Activated CD8-positive, alpha-beta T cell treated with anti-CD3 and anti-CD28 coated beads, Interleukin-2, amount 10 ng/mL, durations not matched to agents 7 days and 5 days (primary cell): Measurements from ENCODE around the gene MALT1. TPM values are rescaled to one million over a fixed set of nuclear protein-coding genes. Genes with fewer than 3 reads are reported as not detected.

ENCODE experiments used
- ATAC-seq: fragments of 150-1000 bp; cut with Tn5 transposase; one replicate; pipeline ENCODE4 v1.10.0; 2021; ENCODE audit warnings: moderate library complexity
- CTCF ChIA-PET: fragments of 350-600 bp; sonication (Branson Sonifier 250); formaldehyde crosslinking; loops from one replicate; lab custom pipeline; 2021; ENCODE audit warnings: antibody characterized with exemption; lab: Charles Lee
- POLR2A ChIA-PET: fragments of 350-600 bp; sonication (Branson Sonifier 250); formaldehyde crosslinking; loops from one replicate; lab custom pipeline; 2021; ENCODE audit warnings: antibody characterized with exemption; lab: Charles Lee
- DNase-seq: peaks from one replicate; pipeline ENCODE4 v3.0.0-alpha.2; 2020
- H3K27ac Mint-ChIP-seq: one replicate; pipeline ENCODE4 v1.8.0; 2021; ENCODE audit warnings: mild to moderate bottlenecking, mixed read lengths
- H3K27me3 Mint-ChIP-seq: one replicate; pipeline ENCODE4 v1.8.0; 2021; ENCODE audit warnings: low read depth, mixed read lengths
- H3K36me3 Mint-ChIP-seq: one replicate; pipeline ENCODE4 v1.8.0; 2021; ENCODE audit warnings: low read depth, mixed read lengths
- H3K4me1 Mint-ChIP-seq: one replicate; pipeline ENCODE4 v1.8.0; 2021; ENCODE audit warnings: low read depth, mixed read lengths
- H3K4me3 Mint-ChIP-seq: one replicate; pipeline ENCODE4 v1.8.0; 2021; ENCODE audit warnings: mild to moderate bottlenecking, mixed read lengths
- H3K9me3 Mint-ChIP-seq: one replicate; pipeline ENCODE4 v1.8.0; 2022; ENCODE audit warnings: mixed read lengths; ENCODE audit not compliant: insufficient read depth
- total RNA-seq, 2 experiments: library from RNA; stranded (reverse); gene quantifications; one replicate each; pipeline ENCODE4 v1.2.3, GENCODE V29; 2021

MALT1 gene
- total RNA-seq, 2 experiments from 2014 or later = 52.7 to 57.1 TPM

DNA sequence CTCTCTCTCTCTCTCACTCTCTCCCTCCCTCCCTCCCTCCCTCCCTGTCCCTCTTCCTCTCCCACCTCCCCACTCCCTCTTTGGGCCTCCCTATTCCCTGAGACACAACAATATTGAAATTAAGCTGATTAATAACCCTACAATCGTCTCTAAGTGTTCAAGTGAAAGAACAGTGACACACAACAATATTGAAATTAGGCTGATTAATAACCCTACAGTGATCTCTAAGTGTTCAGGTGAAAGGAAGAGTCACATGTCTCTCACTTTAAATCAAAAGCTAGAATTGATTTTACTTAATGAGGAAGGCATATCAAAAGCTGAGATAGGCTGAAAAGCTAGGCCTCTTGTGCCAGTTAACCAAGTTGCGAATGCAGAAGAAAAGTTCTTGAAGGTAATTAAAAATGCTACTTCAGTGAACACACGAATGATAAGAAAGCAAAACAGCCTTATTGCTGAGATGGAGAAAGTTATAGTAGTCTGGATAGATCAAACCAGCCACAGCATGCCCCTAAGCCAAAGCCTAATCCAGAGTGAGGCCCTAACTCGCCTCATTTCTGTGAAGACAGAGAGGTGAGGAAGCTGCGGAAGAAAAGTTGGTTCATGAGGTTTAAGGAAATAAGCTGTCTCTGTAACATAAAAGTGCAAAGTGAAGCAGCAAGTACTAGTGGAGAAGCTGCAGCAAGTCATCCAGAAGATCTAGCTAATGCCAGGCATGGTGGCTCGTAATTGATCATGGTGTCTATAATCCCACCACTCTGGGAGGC, 21.3 kb downstream of the MALT1 start:
- ChIA-PET POLR2A (interaction anchor here (0.9 to 2.2 kb wide), 2 partner anchors 21 to 56 kb away, joined by 3 to 11 read pairs; partner anchors contain the start of gene MALT1), CTCF (interaction anchor here (1.1 to 2.0 kb wide), 7 partner anchors 17 to 163 kb away, joined by 3 to 13 read pairs (median 7); partner anchors contain the start of gene MALT1)
- no peaks in the 10 kb centered on the region for H3K27me3 Mint-ChIP-seq
- ATAC-seq (peak; percentile 31), DNase-seq (peak; percentile 56)
- H3K36me3 Mint-ChIP-seq = peaks cover 69% of the 10 kb centered on the region
- H3K4me3 Mint-ChIP-seq = peak overlapping the region; percentile 33
- H3K4me1 Mint-ChIP-seq = peaks cover 87% of the 10 kb centered on the region
- H3K9me3 Mint-ChIP-seq = peaks cover 4% of the 10 kb centered on the region
- peak overlapping the region; percentile 77 for H3K27ac Mint-ChIP-seq

DNA sequence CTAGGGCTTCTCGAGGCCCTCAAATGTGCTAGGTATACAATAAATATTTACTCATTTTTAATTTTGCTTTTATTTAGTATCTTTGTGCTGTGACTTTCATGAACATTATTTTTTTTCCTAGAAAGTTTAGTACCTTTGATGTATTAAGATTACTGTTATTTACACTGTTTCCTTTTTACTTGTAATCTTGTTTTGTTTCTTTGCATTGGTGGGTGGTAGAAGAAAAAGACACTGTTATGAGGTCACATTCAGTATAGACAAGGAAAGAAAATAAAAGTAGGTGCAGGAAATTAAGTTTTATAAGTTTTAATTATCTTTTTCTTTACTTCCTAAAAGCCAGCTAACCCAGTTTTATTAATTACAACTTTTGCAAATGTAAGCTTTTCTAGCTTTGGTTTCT, 23.0 kb downstream of the MALT1 start:
- CTCF ChIA-PET = interaction anchor here (1.0 kb wide), 1 partner anchor 70 kb away, joined by 4 read pairs; no protein-coding TSS in a partner anchor
- Mint-ChIP-seq H3K36me3 (peaks cover 60% of the 10 kb centered on the region), H3K9me3 (peaks cover 4% of the 10 kb centered on the region), H3K27ac (no peak overlapping the region), H3K27me3 (no peaks in the 10 kb centered on the region), H3K4me1 (peaks cover 77% of the 10 kb centered on the region), H3K4me3 (no peak overlapping the region)
- ATAC-seq = no peak
- no peak for DNase-seq
- POLR2A ChIA-PET = no interaction called here

- H3K36me3 Mint-ChIP-seq = peaks cover 53% of the 10 kb centered on the region
- no peak for ATAC-seq
- POLR2A ChIA-PET = no interaction called here
- H3K27ac Mint-ChIP-seq = peak overlapping the region; percentile 46
- peaks cover under 1% of the 10 kb centered on the region for H3K9me3 Mint-ChIP-seq
- CTCF ChIA-PET = interaction anchor here (1.0 kb wide), 1 partner anchor 69 kb away, joined by 4 read pairs; no protein-coding TSS in a partner anchor
- peaks cover 70% of the 10 kb centered on the region for H3K4me1 Mint-ChIP-seq
- no peaks in the 10 kb centered on the region for H3K27me3 Mint-ChIP-seq
- no peak overlapping the region for H3K4me3 Mint-ChIP-seq
- DNase-seq = no peak
Measured at GRCh38 chr18:58694720-58695468, 23.6 kb downstream of the MALT1 start.

GRCh38 chr18:58695772-58696171, 24.5 kb downstream of the MALT1 start:
- Mint-ChIP-seq H3K36me3 (peaks cover 44% of the 10 kb centered on the region), H3K4me1 (peaks cover 64% of the 10 kb centered on the region), H3K27me3 (no peaks in the 10 kb centered on the region), H3K4me3 (peak overlapping the region; percentile 12), H3K9me3 (no peaks in the 10 kb centered on the region), H3K27ac (peak overlapping the region; percentile 17)
- CTCF ChIA-PET = interaction anchor here (0.8 to 1.2 kb wide), 3 partner anchors 14 to 68 kb away, joined by 3 to 5 read pairs (median 3); no protein-coding TSS in a partner anchor
- no peak for DNase-seq
- ATAC-seq = peak; percentile 25
- POLR2A ChIA-PET = interaction anchor here (0.9 kb wide), 1 partner anchor 24 kb away, joined by 5 read pairs; the partner anchor contains the start of gene MALT1

- no peaks in the 10 kb centered on the region for H3K27me3 Mint-ChIP-seq
- peaks cover 47% of the 10 kb centered on the region for H3K36me3 Mint-ChIP-seq
- ChIA-PET POLR2A (interaction anchor here (0.6 to 3.9 kb wide), 4 partner anchors 10 to 26 kb away, joined by 3 to 15 read pairs (median 4); partner anchors contain the start of gene MALT1), CTCF (interaction anchor here (0.6 to 1.7 kb wide), 5 partner anchors 19 to 186 kb away, joined by 3 to 10 read pairs (median 4); partner anchors contain the start of gene MALT1)
- H3K27ac Mint-ChIP-seq = peak overlapping the region; percentile 68
- peak; percentile 44 for ATAC-seq
- H3K9me3 Mint-ChIP-seq = no peaks in the 10 kb centered on the region
- no peak for DNase-seq
- peaks cover 57% of the 10 kb centered on the region for H3K4me1 Mint-ChIP-seq
- H3K4me3 Mint-ChIP-seq = peak overlapping the region; percentile 54
Measured at GRCh38 chr18:58697146-58697545, 25.9 kb downstream of the MALT1 start.

GRCh38 chr18:58698701-58699193, 27.5 kb downstream of the MALT1 start:
- ATAC-seq = no peak
- ChIA-PET CTCF (interaction anchor here (0.7 to 2.3 kb wide), 5 partner anchors 9 to 65 kb away, joined by 3 to 9 read pairs (median 4); partner anchors contain the start of gene MALT1), POLR2A (interaction anchor here (1.3 to 3.9 kb wide), 2 partner anchors 9 to 27 kb away, joined by 4 to 15 read pairs; partner anchors contain the start of gene MALT1)
- no peak overlapping the region for H3K4me3 Mint-ChIP-seq
- peaks cover 43% of the 10 kb centered on the region for H3K4me1 Mint-ChIP-seq
- no peaks in the 10 kb centered on the region for H3K27me3 Mint-ChIP-seq
- H3K27ac Mint-ChIP-seq = no peak overlapping the region
- H3K9me3 Mint-ChIP-seq = no peaks in the 10 kb centered on the region
- H3K36me3 Mint-ChIP-seq = peaks cover 53% of the 10 kb centered on the region
- no peak for DNase-seq

DNA sequence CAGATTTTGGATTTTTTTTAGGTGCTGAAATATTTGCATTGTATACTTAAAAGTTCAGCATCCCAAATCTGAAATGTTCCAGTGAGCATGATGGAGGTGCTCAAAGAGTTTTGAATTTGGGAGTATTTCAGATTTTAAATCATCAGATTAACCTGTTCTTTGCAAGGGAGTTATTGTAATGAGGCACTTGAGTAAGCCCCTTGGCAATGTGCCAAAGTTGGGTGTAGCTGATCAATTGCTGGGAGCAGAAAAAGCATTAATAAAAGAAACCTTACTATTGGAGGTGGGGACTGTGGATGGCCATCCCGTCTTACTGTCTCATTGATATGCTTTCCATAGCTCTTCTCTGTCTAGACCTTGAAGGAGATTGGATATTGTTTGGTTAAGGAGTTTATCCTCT, 28.3 kb downstream of the MALT1 start:
- POLR2A ChIA-PET = interaction anchor here (3.9 kb wide), 1 partner anchor 28 kb away, joined by 15 read pairs; the partner anchor contains the start of gene MALT1
- ATAC-seq (no peak), DNase-seq (no peak)

DNA sequence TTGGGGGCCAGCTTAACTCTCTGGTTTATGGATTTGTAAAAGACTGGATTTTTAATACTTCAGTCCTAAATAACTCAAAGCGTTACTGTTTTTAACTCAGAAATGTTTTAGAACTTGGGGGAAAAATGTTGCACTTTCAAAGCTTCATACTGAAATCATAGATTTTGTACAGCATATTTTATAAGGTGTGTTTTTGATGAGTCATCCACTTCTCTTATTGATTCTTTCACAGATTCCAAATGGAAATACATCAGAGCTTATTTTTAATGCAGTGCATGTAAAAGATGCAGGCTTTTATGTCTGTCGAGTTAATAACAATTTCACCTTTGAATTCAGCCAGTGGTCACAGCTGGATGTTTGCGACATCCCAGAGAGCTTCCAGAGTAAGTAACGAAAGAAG, 28.9 kb downstream of the MALT1 start:
- no peaks in the 10 kb centered on the region for H3K27me3 Mint-ChIP-seq
- no peaks in the 10 kb centered on the region for H3K9me3 Mint-ChIP-seq
- no peak overlapping the region for H3K27ac Mint-ChIP-seq
- ChIA-PET POLR2A (interaction anchor here (1.5 to 3.9 kb wide), 2 partner anchors 10 to 29 kb away, joined by 3 to 15 read pairs; partner anchors contain the start of gene MALT1), CTCF (interaction anchor here (0.9 to 2.3 kb wide), 4 partner anchors 9 to 64 kb away, joined by 3 to 9 read pairs (median 4); no protein-coding TSS in a partner anchor)
- peaks cover 29% of the 10 kb centered on the region for H3K4me1 Mint-ChIP-seq
- ATAC-seq = no peak
- DNase-seq = no peak
- H3K36me3 Mint-ChIP-seq = peaks cover 56% of the 10 kb centered on the region
- no peak overlapping the region for H3K4me3 Mint-ChIP-seq

More for the DNA sequence above, 28.3 kb downstream of the MALT1 start:
- H3K4me1 Mint-ChIP-seq = peaks cover 35% of the 10 kb centered on the region
- H3K9me3 Mint-ChIP-seq = no peaks in the 10 kb centered on the region
- no peaks in the 10 kb centered on the region for H3K27me3 Mint-ChIP-seq
- no peak overlapping the region for H3K27ac Mint-ChIP-seq
- H3K36me3 Mint-ChIP-seq = peaks cover 57% of the 10 kb centered on the region
- no peak overlapping the region for H3K4me3 Mint-ChIP-seq
- CTCF ChIA-PET = interaction anchor here (0.9 to 2.3 kb wide), 4 partner anchors 10 to 65 kb away, joined by 3 to 9 read pairs (median 4); no protein-coding TSS in a partner anchor

DNA sequence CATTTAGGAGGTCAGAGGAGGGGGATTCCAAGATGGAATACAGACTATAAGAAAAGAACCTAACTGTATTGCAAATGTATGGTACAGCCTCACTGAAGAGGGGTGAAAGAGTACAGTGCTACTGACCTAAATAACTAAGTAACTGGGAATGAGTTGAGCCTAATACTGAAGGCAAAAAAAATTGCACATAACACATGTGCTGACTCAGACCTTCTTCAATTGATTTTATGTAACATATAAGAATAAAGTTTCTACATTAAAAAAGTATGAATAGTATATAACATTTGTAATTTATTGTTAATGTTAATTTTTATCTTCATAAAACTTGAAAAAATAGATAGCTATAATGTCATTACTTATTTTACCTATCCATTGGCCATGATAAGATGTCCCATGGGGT, 41.7 kb downstream of the MALT1 start:
- Mint-ChIP-seq H3K4me3 (no peak overlapping the region), H3K36me3 (peaks cover 61% of the 10 kb centered on the region), H3K9me3 (no peaks in the 10 kb centered on the region), H3K27me3 (no peaks in the 10 kb centered on the region), H3K27ac (no peak overlapping the region), H3K4me1 (peaks cover 38% of the 10 kb centered on the region)
- DNase-seq (no peak), ATAC-seq (no peak)
- POLR2A ChIA-PET = interaction anchor here (1.3 kb wide), 1 partner anchor 42 kb away, joined by 4 read pairs; the partner anchor contains the start of gene MALT1
- CTCF ChIA-PET = interaction anchor here (1.6 kb wide), 1 partner anchor 51 kb away, joined by 8 read pairs; no protein-coding TSS in a partner anchor

- Mint-ChIP-seq H3K36me3 (peaks cover 62% of the 10 kb centered on the region), H3K4me3 (peak overlapping the region; percentile 3), H3K27ac (peak overlapping the region; percentile 70), H3K4me1 (peaks cover 45% of the 10 kb centered on the region), H3K27me3 (no peaks in the 10 kb centered on the region), H3K9me3 (no peaks in the 10 kb centered on the region)
- POLR2A ChIA-PET = no interaction called here
- DNase-seq (no peak), ATAC-seq (no peak)
- CTCF ChIA-PET = no interaction called here
Measured at GRCh38 chr18:58714259-58714658, 43.0 kb downstream of the MALT1 start.
